HCEC 1CT (cell line): ENCODE results near the gene ACAP3.

Source experiments
- DNase-seq: peaks from one replicate; pipeline ENCODE4 v3.0.0-alpha.2; 2017

The ACAP3 gene

DNA sequence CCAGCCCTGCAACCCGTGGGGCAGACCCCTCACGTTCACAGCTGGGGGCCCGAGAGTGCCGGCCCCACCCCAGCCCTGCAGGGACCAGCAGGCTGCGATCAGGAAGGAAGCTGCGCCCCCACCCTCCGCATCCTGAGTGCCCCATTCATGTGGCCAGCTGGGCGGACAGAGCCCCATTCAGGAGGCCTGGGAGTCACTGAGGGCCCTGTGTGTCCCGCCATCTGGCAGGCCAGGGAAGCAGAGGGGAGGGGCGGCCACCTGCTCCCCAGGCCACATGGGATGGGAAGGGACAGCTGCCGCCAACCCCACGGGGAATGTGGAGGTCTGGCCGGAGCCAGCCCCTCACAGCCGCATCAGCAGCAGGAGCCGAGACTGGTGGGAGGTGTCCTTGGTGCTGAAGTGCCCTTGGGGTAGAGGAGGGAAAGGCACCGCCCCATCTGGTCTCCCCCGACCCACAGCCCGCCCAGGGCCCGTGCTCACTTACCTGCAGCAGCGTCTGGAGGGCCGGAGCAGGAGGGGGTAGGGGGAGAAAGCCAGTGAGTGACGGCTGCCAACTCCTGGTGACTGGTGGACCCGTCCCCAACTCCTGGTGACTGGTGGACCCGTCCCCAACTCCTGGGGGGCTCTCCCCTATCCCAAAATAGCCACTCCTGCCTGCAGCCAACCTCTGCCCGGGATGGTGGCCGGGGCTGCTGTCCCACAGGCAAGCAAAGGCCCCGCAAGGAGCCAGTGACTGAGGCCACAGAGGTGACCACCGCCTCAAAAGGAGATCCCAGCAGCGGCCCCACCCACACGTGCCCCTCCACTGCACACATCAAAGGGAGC lies 8.7 kb downstream of the ACAP3 start:
- no peak for DNase-seq

DNA sequence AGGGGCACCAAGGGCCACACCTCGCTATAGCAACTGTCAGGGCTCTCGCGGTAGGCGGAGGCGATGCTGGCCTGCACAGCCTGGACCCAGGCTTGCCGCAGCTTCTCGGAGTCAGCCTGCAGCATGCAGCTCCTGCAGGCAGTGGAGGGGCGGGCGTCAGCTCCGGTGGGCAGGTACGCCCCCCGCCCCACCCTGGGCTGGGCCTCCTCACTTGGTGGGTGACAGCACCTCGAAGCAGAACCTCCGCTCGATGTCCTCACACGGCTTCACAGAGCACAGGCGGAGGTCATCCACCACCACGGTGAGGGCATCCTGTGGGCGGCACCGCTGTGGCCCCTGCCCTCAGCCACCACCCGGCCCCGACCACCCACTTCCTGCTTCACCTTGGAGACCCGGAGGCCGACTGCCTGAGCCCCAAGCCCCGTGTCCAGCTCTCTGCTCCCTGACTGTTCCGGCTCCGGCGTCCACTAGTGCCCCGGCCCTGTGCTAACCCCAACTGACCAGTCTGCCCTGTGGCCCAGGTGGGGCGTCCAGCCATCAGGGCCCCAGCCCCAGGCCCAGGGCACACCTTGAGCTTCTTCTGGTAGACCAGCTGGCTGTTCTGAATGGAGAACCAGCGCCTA lies 9.8 kb downstream of the ACAP3 start:
- DNase-seq = no peak

DNA sequence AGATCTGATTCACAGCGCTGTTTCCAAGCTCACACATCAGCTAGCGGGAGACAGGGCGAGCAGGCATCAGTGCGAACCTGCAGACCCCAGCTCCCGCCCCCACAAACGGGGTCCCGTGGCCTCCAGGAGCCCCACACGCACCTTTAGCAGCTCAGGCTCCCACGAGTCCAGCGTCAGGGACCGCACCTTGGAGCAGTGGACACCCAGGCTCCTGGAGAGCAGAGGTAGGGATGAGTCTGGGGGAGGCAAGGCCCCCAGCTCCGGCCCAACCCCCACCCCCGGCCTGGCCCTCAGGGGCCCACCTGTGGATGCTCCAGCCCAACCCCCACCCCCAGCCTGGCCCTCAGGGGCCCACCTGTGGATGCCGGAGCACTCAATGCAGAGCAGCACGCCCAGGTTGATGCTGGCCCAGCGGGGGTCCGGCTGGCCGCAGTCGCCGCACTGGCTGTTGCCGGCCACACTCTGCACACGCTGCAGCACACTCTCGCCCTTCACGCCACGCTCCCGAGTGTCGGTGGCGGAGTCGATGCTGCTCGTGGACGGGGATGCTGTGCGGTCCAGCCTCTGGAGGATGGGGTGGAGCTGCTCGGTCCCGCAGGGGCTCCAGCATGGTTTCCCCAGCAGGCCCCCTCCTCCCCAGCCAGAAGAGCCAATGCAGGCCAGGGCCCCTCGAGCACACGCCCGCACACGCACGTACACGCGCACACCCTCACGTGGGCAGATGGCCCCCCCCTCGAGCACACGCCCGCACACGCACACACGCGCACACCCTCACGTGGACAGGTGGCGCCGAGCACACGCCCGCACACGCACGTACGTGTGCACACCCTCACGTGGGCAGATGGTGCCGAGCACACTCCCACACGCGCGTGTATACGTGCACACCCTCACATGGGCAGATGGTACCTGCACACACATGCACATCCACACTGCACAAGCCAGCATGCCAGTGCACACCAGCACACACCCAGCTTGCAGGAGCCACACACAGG lies 11.4 kb downstream of the ACAP3 start:
- DNase-seq = no peak

DNA sequence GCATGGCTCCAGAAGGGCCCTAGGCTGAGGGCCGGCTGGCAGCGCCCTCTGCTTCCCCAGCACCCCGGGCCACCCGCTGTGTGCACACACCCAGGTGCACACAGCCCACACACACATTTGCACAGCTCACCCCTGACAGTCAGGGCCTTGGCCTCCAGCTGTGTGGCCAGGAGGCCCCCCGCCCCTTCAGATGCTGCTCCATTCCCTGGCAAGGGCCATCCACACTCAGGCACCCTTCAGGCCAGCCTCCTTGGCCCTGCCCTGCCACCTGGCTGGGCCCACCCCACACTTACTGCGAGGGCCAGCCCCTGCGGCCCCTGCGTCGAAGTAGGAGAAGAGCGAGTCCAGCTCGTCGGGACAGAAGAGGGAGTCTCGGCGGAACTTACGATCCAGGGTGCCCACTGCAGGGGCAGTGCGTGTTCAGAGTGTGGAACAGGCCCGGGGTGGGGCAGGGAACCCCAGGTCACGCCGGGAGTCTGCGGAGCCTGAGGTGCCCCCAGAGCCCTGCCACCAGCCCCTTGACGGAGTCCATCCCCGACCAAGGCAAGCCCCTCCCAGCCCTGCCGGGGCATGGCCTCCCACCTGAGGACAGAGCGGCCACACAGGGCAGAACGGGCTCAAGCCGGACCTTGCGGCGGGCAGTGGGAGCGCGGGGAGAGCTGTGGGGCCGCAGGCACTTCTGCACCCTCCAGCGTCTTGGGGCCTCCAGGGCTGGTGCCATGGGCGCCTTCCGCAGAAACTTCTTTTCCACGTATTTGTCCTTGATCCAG lies 12.4 kb downstream of the ACAP3 start:
- no peak for DNase-seq

DNA sequence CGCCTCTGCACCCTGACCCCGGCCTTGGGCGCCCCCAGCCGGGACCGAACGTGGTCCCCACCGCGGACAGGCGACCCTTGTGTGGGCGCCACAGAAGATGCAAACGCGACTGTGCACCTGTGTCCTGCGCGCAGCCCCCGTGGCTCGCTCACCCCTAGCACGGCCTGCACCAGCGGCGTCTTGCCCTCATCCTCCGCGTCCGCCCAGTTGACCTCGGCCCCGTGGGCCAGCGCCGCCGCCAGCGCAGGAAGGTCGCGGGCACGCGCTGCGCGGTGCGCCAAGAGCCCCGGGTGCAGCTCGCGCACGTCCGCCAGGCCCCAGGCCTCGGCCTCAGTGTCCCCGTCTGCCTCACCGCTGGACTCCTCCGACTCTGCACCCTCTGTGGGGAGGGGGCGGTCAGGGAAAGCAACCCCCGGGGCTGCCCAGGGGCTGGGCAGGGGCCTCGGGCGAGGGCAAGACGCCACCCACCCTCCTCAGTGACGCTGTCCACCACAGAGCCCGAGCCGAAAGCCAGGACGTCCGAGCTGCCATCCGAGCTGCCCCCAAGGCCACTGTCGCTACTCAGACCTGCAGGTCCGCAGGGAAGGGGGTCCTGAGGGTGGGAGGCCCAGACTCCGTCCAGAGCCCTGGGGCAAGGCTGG lies 13.4 kb downstream of the ACAP3 start:
- DNase-seq = no peak

DNA sequence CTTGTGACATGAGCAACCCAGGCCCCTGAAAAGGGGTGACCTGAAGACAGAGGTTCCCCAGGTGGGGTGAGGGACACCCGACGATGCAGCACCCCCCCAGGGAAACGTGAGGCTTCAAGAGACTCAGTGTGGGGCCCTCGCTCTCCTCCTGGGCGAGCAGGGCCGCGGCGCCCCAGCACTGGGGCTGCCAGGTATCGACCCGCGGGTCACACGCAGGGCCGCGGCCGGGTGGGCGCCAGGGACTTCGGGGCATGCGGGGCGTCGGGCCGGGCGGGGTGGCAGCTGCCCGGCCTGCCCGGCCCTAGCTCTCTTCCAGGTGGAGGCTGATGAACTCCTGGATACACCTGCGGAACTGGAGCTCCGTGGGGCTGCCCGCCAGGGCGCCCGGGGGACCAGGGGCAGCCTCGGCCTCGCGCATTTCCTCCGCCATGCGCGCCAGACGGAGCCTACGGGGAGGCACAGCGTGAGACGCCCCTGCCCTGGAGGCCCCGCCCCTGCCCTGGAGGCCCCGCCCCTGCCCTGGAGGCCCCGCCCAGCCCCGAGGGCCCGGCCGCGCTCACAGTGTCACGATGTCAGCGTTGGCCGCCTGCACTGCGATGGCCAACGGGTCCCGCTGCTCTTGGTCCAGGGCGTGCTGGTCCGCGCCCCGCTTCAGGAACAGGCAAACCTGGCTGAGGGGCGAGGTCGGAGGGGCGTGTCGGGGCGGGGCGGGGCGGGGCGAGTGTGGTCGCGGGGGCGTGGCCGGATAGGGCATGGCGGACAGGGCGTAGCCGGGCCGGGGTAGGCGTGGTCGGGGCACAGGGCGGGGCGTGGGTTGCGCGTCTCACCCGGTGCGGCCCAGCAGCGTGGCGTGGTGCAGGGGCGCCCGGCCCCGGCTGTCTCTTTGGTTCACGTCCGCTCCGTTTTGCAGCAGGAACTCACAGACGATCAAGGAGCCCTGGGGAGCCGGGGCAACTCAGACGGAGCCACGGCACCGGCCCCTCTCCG lies 14.2 kb downstream of the ACAP3 start:
- no peak for DNase-seq

DNA sequence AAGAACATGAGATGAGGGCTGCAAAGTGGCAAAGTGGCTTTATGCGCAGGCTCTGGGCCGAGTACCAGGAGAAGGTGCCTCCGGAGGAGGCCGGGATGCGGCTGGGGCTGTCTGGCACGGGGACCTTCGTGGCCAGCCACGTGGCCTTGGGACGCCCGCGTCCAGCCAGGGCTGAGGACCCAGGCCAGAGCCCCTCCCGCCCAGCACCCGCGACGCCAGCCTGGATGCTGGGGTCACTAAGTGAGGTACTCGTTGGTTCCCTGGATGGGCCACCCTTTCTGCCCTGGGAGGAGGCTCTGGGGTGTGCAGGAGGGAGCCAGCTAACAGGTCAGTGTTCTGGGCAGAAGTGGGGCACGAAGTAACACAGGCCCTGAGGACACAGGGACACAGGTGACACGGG lies 14.9 kb downstream of the ACAP3 start:
- no peak for DNase-seq

DNA sequence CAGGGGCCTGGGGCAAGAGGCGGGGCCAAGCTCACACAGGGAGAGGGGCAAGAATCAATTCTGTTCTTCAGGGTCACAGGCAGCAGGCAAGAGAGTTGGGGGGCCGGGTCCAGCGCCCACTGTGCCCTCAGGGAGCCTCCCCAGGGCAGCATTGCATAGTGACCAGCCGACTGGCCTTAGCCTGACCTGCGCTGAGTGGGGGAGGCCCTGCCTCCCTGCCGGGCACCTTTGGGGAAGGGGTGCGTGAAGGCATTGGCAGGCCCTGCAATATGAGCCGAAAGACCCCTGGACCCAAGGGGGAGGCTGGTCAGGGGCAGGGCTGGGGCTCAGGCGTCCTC lies 15.3 kb downstream of the ACAP3 start:
- DNase-seq = no peak

DNA sequence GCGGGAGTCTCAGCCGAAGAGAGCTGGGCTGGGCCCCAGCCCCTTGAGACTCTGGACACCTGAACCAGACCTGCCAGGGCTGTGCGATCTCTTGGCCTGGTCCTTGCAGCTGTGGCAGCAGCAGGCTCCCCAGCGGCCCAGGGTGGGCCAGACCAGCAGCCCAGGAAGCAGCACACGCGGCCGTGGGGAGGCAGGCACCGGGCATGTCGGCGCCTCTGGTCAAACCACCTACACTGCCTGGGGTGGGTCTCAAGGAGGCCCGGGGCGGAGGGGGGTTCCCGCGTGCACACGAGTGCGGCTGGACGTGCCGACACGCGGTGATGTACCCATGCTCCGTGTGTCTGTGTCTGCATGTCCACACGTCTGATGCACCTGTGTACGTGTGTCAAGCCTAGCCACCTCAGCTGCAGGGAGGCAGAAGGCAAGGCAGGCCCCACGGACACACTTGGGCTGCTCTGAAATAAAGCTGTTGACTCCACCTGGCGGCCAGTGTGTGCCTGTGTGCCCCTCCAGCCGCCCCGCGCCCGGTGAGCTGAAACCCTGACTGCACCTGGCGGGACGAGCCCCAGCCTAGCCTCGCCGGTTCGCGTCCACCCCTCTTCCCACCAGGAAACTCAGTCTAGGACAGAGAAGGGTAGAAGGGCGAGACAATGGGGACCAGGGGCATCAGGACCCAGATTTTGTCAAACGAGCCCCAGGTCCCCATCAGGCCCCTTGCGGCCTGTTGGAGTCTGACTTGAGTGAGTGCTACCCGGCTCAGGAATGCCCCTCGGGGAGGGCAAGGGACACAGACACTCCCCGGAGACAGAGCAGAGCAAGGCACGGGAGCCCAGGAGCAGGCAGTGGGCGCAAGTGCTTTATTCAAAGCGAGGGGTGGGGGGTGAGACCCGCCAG lies 15.9 kb downstream of the ACAP3 start:
- DNase-seq = no peak

DNA sequence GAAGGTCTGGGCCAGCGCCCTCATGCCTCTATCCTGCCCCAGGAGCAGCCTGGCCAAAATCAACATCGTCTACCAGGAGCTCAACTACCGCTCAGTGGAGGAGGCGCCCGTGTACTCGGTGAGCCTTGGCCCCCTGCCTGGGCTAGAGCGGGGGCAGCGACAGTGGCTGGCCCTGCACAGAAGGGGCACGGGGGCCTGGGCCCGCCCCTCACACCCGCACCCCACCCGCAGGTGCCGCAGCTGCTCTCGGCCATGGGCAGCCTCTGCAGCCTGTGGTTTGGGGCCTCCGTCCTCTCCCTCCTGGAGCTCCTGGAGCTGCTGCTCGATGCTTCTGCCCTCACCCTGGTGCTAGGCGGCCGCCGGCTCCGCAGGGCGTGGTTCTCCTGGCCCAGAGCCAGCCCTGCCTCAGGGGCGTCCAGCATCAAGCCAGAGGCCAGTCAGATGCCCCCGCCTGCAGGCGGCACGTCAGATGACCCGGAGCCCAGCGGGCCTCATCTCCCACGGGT lies 16.7 kb downstream of the ACAP3 start:
- no peak for DNase-seq

DNA sequence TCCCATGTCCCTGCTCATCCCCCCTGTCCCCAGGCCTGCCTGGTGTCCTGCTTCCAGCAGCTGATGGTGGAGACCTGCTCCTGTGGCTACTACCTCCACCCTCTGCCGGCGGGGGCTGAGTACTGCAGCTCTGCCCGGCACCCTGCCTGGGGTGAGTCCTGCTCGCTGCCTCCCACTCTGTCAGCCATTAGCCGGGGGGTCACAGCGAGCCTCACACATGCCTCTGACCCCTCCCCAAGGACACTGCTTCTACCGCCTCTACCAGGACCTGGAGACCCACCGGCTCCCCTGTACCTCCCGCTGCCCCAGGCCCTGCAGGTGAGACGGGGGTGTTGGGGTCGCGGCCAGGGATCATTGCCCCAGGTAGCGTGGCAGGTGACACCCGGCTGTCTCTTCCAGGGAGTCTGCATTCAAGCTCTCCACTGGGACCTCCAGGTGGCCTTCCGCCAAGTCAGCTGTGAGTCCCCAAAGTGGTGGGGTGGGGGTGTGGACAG lies 17.4 kb downstream of the ACAP3 start:
- no peak for DNase-seq

DNA sequence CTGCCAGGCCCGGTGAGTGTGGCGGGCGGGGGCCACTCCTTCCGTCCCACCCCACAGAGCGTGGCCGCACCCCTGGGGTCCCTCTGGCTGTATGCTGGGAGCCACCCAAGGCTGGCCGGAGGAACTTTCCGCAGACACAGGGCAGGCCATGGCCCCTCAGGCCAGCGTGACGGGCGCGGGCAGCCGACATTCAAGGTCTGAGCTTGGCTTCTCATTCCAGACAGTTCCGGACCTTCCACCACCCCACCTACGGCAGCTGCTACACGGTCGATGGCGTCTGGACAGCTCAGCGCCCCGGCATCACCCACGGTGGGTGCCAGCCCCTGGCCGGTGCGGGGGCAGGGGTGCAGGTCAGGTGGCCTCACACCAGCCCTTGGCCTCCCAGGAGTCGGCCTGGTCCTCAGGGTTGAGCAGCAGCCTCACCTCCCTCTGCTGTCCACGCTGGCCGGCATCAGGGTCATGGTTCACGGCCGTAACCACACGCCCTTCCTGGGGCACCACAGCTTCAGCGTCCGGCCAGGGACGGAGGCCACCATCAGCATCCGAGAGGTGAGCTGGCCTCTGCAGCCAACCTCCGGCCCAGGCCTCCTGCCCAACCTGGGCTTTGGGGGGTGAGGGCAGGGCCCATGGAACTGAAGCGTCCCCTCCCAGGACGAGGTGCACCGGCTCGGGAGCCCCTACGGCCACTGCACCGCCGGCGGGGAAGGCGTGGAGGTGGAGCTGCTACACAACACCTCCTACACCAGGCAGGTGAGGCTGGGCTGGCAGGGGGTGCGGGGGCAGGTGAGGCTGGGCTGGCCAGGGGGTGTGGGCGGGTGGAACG lies 20.2 kb downstream of the ACAP3 start:
- DNase-seq = no peak

DNA sequence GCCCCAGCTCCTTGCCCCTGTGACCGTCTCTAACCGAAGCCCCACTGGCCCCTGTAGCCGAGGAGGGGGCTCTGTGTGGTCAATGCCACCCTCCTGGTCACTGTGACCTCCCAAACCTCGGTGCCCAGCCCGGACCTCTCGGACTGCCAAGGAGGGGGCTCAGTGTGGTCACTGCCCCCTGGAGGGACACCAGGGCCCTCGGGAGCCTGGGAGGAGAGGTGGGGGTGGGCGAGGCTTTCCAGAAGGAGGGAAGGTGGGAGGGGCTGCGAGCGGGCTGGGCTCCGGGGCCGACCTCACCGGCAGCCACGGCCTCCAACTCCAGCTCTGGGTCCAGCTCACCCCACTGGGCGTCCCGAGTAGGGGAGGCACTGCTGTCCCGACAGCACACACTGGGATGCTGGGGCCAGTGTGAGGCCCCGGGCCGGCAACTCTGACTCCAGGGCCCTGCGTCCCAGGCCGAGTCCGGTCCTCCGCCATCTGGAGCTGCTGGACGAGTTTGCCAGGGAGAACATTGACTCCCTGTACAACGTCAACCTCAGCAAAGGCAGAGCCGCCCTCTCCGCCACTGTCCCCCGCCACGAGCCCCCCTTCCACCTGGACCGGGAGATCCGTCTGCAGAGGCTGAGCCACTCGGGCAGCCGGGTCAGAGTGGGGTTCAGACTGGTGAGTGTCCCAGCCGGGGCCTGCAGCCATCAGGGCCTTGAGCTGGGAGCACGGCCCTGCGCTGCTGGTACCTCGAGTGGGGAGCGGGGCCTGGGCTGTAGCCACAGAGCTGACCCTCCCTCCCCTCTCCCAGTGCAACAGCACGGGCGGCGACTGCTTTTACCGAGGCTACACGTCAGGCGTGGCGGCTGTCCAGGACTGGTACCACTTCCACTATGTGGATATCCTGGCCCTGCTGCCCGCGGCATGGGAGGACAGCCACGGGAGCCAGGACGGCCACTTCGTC lies 21.1 kb downstream of the ACAP3 start:
- no peak for DNase-seq

DNA sequence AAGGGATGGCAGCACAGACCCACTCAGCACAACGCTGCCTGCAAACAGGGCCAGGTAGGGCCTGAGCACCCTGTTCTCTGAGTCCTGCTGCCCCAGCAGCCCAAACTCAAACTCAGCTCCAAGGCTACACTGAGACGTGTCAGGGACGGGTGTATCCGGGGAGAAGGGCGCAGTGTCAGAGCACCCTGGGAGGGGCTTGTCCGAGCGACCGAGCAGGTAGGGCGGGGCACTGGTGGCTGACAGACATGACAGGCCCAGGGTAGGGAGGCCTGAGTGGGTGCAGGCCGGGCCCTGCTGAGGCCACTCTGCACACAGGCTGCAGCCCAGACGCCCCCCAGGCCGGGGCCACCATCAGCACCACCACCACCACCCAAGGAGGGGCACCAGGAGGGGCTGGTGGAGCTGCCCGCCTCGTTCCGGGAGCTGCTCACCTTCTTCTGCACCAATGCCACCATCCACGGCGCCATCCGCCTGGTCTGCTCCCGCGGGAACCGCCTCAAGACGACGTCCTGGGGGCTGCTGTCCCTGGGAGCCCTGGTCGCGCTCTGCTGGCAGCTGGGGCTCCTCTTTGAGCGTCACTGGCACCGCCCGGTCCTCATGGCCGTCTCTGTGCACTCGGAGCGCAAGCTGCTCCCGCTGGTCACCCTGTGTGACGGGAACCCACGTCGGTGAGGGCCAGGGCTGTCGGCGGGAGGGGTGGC lies 22.0 kb downstream of the ACAP3 start:
- DNase-seq = no peak

DNA sequence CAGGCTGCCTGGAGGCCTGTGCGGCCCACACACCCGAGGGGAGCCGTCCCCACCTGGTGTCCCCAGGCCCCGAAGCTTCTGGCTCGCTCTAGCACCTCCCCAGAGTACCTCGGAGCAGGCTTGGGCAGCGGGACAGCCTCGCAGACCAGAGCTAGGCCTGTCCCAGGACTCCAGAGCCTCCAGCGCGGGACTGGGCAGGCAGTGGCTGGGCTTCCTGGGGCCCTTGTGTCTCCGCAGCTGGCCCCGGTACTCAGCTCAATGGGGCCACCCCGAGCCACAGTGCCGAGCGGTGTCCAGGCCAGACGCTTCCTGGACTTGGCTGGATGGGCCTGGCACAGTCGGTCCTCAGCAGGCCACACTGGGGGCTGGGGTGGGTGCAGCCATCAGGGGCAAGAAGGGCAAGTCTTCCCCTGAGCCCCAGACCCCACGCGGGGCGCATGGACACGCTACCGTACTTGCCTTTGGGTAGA lies 22.6 kb downstream of the ACAP3 start:
- DNase-seq = no peak
